ENCODE data around the gene CTSA.

DNA sequence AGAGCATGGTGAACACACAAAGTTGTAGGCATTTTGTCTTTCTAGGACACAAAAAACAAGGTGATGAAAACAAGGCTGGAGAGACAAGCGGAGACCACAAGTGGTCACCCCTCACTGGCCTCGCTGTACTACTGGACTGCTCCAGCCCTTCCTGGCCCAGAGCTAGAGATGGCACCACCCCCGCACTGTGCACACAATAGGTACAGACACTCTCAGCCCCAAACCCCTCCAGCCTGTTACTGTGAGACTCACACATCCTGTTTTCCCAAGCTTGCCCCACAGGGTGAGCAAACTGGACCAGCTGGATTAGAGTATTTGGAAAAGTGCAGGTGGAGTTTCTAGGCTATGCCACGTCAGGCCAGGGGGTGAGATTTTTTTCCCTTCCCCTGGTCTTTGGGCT, 18.5 kb upstream of the CTSA start:
- TF ChIP-seq, protein P1, sequence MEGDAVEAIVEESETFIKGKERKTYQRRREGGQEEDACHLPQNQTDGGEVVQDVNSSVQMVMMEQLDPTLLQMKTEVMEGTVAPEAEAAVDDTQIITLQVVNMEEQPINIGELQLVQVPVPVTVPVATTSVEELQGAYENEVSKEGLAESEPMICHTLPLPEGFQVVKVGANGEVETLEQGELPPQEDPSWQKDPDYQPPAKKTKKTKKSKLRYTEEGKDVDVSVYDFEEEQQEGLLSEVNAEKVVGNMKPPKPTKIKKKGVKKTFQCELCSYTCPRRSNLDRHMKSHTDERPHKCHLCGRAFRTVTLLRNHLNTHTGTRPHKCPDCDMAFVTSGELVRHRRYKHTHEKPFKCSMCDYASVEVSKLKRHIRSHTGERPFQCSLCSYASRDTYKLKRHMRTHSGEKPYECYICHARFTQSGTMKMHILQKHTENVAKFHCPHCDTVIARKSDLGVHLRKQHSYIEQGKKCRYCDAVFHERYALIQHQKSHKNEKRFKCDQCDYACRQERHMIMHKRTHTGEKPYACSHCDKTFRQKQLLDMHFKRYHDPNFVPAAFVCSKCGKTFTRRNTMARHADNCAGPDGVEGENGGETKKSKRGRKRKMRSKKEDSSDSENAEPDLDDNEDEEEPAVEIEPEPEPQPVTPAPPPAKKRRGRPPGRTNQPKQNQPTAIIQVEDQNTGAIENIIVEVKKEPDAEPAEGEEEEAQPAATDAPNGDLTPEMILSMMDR (IDR thresholded peaks at IDR 0.05) = no peak
- no peak for TF ChIP-seq POLR2A (IDR thresholded peaks at IDR 0.05)

Measured in testis (tissue), 2 donors.